C4-2B (cell line): Measurements from ENCODE around the gene ADSS1.
A peak's percentile ranks its signal among the peaks of the same experiment; 100 is the strongest.

Source experiments
- ZFX ChIP-seq: fragments of 450-650 bp; IDR thresholded peaks from 2 replicates; pipeline ENCODE4 v1.6.1; 2017
- TF ChIP-seq, protein P1 (sequence below): fragments of 450-650 bp; conservative IDR thresholded peaks from 2 replicates; pipeline ENCODE4 v1.5.1; 2017; ENCODE audit warnings: mild to moderate bottlenecking

DNA sequence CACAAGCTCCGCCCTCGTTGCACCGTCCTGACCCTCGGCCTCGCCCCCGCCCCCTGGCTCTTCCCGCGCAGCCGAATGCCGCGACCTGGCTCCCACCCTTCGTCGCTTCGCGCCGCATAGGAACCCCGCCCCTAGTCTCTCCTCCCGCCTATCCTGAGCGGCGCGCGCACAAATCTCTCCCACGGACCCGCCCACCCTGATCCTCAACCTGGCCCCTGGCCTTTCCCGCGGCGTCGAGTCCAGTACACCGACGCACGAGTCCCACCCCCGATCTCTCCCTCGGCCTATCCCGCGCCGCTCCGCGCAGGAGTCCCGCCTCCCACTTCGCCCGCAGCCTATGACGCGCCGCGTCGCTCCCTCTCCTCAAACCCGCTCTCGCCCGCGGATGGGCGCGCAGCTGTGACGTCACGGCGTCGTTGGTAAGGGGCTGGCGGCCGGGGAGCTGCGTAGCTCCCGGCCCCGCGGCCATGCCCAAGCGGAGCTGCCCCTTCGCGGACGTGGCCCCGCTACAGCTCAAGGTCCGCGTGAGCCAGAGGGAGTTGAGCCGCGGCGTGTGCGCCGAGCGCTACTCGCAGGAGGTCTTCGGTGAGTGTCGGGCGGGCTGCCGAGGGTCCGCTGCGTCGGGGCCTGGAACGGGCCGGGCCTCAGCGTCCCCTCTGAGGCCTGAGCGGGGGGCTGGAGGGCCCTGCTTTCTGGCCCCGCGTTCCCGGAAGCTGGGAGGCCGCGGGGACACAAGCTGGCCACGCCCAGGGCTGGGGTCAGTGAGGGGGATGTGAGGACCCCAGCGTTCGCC lies 28.9 kb downstream of the ADSS1 start, which contains the start of gene SIVA1:
- TF ChIP-seq, protein P1, sequence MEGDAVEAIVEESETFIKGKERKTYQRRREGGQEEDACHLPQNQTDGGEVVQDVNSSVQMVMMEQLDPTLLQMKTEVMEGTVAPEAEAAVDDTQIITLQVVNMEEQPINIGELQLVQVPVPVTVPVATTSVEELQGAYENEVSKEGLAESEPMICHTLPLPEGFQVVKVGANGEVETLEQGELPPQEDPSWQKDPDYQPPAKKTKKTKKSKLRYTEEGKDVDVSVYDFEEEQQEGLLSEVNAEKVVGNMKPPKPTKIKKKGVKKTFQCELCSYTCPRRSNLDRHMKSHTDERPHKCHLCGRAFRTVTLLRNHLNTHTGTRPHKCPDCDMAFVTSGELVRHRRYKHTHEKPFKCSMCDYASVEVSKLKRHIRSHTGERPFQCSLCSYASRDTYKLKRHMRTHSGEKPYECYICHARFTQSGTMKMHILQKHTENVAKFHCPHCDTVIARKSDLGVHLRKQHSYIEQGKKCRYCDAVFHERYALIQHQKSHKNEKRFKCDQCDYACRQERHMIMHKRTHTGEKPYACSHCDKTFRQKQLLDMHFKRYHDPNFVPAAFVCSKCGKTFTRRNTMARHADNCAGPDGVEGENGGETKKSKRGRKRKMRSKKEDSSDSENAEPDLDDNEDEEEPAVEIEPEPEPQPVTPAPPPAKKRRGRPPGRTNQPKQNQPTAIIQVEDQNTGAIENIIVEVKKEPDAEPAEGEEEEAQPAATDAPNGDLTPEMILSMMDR: no peak
- peak; percentile 90; the same call in 1 of the 2 replicates for TF ChIP-seq ZFX
